GM21423 (cell line): Measurements from ENCODE around the gene SFTPD.
"Not testable (repeated sequence)": the region's sequence is repeated elsewhere in the genome, so short reads cannot be mapped to it uniquely, and the experiment has no call there.

Experiments used
- ATAC-seq: cut with Tn5 transposase; IDR thresholded peaks from one replicate; pipeline ENCODE4 v1.9.1; 2021; ENCODE audit warnings: mild to moderate bottlenecking, moderate library complexity; ENCODE audit not compliant: unreplicated experiment

SFTPD gene

DNA sequence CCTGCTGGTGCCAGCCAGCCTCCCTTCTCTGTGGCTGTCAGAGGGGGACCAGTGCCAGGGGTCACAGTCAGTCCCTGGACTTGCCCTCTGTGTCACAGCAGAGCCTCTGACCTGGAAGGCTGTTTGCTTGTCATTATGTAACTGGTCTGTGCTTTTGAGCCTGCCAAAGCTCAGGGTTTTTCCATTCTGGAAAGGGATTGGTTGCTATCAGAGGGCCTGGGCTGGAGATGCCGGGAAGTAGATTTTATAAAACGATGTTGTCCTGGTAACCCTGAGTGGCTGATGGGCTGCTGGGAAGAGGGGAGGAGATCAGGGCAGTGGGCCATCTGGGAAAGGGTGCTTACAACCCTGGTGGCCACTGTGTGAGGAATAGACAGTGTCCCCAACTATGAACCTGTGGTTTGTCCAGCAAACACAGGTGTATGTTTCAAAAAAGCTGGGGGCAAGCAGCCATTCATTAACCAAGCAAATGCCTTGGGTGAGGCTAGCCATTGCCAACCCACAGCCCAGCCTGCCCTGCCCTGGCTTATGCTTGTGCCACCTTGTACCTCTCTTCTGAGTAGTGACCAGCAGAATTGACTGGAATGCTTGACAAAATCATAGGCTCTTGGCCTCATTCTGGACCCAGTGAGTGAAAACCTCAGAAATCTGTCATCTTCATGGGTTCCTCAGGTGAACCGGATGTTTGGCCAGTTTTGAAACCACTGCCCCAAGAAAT lies 21.6 kb downstream of the SFTPD start:
- no peak for ATAC-seq

DNA sequence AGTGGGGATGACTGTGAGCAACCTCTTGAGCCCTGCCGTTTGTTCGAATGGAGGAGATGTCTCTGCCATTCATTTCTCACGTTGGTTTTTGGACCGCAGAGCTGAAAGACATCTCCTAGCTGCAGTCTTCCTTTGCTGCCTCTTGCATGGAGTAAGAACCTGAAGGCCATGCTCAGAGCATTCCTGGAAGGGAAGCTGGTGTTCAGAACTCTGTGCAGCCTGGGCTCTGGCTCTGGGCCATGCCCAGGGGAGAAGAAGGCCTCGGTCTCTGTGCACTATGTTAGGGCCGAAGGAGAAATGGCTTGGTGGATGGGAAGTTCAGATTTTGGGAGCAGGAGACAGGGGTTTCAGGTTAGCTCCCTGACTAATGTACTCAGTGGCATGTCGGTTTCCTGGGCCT lies 22.9 kb downstream of the SFTPD start:
- no peak for ATAC-seq

DNA sequence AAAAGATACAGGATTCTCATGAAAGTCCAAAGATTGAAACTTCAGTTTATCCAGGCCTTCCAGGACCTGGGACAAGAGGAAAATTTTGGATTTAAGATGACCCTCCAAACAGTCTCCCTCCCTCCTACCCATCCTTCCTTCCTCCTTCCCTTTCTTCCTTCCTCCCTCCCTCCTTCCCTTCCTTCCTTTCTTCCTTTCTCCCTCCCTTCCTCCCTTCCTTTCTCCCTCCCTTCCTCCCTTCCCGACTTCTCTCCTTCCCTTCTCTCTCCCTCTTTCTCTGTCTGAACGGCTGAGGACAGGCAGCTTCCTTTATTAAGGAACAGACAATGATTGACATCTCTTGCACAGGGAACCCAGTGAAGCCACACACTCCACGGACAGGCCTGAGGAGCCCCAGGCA lies 23.3 kb downstream of the SFTPD start:
- ATAC-seq: no peak

DNA sequence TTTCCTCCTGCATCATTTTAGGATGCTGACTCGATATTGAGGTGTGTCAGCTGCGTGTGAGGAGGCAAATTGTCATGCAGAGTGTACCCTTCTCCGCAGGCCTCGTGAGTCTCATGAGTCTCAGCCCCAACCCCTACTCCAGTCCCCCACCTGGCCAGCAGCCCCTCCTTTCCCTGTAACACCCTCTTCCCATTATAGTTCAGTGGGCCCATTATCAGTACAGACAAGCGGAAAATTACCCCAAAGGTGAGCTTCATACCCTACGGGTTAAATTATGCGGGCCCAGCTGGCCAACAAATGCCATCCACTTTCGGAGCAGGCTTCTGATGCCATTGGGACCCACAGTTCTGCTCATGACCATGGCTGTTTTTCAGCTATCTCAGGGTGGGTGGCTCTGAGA lies 25.2 kb downstream of the SFTPD start:
- no peak for ATAC-seq

DNA sequence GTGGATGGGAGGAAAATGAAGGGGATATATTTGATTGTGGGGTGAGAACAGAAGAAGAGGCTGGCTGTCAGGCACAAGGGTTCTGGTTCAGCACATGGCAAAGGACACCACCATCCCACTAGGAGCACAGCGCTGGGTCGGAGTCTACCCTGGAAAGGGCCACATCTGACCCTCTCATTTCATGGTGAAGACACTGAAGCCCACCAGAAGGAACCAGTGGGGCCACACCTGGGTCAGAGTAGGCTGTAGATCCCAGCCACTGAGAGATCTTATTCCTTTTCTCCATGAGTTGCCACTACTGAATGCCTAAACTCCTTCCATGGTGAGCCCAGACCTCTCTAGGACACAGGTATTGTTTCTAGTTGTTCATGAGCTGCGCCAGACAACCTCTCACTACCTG lies 25.8 kb downstream of the SFTPD start:
- ATAC-seq: no peak

DNA sequence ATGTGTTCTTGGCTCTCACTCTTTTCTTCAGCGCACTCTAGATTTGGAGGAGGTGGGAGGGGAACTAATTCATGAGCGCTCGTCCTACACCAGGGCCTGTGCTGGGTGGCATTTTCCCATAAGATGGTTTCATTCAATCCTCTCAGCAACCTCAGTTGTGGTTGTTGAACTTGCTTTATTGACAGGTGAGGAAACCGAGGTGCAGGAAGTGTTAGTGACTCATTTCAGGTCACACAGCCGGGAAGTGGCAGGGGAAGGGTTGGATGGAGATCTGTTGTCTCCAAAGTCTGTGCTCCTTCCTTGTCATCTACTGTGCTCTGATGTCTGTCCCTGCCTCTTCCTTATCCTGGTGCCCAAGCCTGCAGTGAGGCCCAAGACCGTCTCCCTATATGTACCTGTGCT lies 26.9 kb downstream of the SFTPD start:
- not testable (repeated sequence) for ATAC-seq

DNA sequence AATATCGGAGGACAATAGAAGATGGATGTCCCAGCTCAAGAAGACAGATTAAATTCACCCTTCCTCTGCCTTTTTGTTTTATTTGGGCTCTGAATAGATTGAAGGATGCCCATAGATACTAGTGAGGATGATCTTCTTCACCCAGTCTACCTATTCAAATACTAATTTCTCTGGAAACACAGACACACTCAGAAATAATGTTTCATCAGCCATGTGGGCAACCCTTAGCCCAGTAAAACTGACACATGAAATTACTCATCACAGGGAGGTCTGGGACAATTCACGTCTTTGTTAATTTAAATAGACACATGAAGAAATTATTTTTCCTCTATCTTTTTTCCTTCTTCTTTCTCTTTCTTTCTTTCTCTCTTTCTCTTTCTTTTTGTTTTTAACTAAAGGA lies 33.1 kb downstream of the SFTPD start:
- not testable (repeated sequence) for ATAC-seq

DNA sequence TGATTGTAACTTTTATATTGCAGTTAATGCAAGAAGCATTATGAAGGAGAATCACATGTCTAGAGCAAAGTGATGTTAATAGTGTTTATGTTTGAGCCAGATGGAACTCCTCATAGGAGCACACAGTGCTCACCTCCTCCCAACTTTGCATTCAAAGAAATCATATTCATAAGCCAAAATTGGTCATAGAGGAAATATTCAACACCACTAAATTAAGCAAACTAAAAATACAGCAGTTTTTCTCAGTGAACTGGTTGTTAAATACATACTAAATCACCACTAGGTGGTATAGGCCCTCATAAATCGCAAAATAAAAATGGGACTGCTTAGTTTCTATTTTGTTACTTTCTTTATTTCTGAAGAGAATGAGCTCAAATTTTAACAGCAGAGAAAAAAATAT lies 34.4 kb downstream of the SFTPD start:
- not testable (repeated sequence) for ATAC-seq

DNA sequence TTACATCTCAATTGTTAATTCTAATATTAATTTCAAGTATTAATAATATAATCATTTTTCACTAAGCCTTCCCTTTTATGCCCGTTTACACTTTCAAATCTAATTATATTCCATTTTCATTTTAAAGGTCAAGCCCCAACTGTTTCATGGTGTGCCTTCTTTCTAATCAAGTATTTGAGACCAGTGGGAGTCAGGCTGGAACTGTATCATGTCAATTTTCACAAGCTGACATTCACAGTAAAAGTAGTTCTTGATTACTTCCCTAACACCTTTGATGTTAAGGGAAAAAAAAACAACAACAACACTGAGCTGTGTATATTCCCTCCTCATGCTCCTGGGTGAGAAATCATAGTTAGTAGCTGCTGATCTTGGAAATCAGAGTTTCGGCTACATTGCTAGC lies 38.1 kb downstream of the SFTPD start:
- ATAC-seq: no peak

DNA sequence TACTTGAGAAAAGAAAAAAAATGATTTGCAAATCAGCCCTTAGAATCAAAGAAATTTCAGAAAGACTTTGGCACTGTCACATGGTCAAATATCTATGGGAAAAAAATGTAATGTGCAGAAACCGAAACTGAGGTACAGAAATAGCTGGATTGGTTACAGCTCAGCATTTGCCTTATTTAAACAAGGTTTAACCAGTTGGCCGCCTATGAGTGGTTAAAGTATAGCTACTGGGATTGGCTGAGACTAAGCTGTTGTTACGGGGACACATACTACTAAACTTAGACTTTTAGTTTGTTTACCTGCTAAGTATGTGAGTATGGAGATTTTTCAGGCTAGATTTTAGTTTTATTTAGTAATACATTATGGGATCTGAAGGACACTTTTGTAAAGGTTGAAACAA lies 38.6 kb downstream of the SFTPD start:
- ATAC-seq: no peak

DNA sequence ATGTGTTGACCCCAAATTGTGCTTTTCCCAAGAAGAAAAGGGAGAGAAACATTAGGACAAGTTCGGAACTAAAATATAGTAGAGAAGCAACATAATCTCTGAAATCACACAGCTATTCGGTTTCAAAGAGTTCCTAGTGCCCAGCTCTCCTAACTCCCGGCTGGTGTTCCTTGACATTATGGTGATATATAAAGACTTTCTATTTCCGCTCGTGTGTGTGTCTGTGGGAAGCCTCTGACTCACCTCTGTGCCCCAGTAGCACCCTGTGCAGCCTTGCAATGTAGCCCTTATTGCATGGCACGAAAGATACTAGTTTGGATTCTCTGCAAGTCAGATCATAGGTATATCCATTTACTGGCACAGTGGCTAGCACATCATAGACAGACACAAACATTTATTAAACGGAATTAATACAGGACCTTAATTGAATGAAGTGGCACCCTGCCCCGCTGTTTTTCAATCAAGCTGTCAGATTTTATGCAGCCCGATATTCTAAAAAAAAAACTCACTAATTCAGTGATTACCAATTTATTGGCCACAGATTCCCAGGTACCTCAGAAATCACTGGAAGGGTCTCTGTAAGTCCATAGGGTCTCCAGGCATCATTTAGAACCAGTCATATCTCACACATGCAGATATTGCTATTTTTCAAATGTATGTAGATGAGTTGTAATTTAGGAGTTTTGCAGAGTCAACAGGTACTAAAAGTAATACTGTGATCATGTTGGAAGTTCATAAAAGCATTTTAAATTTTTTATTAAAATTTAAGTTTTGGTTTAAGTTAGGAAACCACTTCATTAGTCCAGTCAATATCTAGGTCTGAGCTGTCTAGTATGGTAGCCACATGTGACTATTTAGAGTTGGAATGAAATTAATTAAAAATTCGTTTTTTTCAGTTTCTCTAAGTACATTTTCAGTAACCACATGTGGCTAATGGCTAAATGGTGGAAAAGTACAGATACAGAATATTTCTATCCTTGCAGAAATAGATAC lies 43.3 kb downstream of the SFTPD start:
- ATAC-seq: no peak

DNA sequence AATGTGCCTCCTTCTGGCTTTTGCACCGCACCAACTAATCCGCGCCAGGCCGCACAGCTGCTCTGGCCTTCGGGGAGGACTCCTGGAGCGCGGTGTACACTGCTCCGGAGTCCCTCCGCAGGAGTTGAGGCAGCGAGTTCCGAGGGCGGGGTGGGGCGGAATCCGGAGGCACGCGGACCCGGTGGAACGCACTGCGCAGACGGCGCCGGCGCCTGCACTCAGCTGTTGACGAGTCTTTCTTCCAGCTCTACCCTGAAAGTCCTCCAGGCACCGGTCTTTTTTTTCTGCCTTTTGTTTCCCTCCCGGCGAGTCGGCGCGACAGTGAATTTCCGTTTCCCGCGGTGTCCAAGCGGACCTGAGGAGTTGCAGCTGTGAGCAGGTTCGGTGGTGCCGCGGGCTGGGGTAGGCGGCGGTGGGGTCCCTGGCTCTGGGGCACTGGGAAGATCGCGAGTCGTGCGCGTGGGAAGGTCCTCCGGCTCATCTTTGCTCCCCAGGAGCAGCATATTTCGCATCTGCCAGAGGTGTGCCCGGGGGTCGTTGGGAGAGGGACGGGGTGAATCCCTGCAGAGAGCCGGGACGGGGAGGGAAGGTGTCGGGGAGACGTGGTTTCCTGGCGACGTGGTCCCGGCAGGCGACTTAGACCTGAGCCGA lies 44.1 kb downstream of the SFTPD start:
- peak; percentile 52 for ATAC-seq

DNA sequence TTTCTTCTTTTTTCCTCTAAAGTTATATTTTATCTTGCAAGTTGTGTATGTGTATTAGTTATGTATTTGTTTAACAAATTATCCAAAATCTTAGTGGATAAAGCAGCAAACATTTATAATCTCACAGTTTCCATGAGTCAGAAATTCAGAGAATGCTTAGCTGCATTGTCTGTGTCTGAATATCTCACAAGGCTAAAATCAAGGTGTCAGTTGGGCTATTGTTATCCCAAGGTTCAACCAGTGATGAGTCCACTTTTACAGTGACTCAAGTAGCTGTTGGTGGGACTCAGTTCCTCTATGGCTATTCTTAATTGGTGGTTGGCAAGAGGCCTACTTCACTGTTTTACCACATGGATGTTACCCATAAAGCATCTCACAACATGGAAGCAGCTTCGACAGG lies 47.3 kb downstream of the SFTPD start:
- ATAC-seq: not testable (repeated sequence)

DNA sequence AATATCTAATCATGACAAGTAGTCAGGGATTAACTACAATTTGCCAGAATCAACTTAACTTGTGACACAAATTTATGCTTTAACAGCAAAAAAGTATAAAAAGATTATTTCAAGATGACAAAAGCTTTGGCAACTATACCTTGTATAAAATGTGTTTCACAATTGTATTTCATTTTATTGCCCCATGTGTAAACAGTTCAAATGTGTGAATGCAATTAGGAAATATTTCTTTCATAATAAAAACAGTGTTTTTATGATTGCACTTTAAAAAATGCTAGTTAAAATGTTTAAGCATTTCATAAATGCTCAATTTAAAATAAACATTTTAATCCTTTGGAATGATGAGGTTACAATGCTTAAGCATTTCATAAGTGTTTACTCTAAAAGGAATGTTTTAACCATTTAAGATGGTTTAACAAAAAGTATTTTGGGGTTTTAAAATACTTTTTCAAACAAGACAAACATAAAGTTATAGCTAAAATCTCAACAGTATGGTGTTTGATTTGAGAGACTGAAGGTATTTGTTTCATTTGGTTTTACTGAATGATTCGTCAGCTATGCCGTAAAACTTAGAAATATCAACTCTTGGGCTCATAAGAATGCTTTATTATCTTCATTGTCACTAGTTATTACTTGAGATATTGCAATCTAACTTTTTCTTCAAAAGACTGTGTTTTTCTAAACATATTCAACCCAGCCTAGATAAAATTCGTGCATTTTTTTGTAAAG lies 50.1 kb downstream of the SFTPD start:
- ATAC-seq: no peak

DNA sequence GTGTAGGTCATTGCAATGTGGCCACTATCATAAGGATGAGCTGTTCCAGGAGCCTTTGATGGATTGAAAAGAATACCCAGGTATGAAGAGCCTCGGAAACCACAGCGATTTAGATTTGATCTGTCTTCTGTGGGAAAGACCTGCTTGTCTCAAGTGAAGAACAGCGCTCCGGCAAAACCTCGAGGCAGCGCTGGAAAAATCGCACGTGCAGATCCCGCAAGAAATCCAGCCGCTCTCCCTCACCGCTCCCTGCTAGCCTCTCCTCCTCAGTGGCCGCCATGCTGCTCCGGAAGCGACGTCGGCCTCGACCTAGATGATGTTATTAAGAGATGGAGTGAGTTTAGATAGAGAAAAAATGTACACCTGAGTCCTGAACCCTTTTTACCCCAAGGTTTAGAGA lies 56.0 kb downstream of the SFTPD start:
- ATAC-seq: not testable (repeated sequence)

DNA sequence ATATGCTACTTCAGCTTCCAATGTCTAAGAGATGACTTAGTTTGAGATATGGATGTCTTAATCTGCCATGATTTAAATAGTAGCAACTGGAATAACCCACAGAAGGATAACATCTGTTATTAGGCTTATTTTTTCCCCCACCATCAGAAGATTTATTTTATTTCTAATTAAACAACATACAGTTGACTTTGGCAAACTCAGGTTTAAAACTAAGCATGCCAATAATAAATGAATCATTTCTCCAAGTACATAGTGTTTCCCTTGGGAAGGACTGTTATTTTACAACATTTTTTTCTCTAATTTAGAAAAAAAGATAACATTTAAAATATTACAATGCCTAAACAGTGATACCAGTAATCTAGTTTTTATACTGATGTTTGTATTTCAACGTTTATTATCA lies 58.4 kb downstream of the SFTPD start:
- ATAC-seq: no peak

DNA sequence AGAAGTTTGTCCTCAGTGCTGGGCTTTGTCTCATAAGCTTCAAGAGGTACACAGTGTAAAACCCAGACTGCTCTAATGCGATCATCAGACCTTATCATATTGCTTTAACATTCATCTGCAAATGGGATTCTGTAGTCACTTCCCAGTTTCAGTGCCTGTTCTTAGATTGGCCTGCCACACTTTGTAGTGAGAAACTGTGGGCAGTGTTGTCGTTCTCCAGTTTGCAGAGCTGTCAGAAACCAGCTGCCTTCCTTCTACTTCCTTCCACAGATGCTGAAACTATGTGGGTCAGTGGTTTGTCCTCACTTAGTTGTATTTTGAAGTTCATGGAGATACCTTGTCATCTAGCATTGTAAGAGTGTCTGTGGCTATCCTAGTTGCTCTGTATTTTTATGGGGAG lies 59.9 kb downstream of the SFTPD start:
- ATAC-seq: not testable (repeated sequence)
